Suprapubic skin (tissue), 4 donors: ENCODE data around the gene FADD. TPM values are rescaled to one million over a fixed set of nuclear protein-coding genes. Genes with fewer than 3 reads are reported as not detected.
A peak's percentile ranks its signal among the peaks of the same experiment; 100 is the strongest.

ENCODE experiments used
- DNase-seq, 2 donors: peaks; one replicate each; pipeline ENCODE4 v3.0.0-alpha.2; 2019; ENCODE audit warnings: low spot score in 2 of 2
- H3K27ac ChIP-seq: fragments of 200-600 bp; sonication (generic); one replicate; pipeline ENCODE4 v1.5.1; 2019
- H3K27me3 ChIP-seq: fragments of 200-600 bp; sonication (generic); one replicate; pipeline ENCODE4 v1.5.1; 2019
- H3K36me3 ChIP-seq: fragments of 200-600 bp; sonication (generic); one replicate; pipeline ENCODE4 v1.5.1; 2019
- H3K4me1 ChIP-seq: fragments of 200-600 bp; sonication (generic); one replicate; pipeline ENCODE4 v1.5.1; 2019
- H3K4me3 ChIP-seq: fragments of 200-600 bp; sonication (generic); one replicate; pipeline ENCODE4 v1.5.1; 2019; ENCODE audit warnings: mild to moderate bottlenecking
- H3K9me3 ChIP-seq: fragments of 200-600 bp; sonication (generic); one replicate; pipeline ENCODE4 v1.5.1; 2019
- CTCF ChIP-seq, 2 donors: fragments of 200-600 bp in 1 of 2; fragments of 450-650 bp in 1 of 2; sonication (generic) in 1 of 2; IDR thresholded peaks; one replicate each; pipeline ENCODE4 v1.5.1; 2016 to 2019; ENCODE audit warnings: antibody characterized with exemption in 2 of 2, mild to moderate bottlenecking in 1 of 2, moderate library complexity in 1 of 2
- EP300 ChIP-seq: sonication (generic); formaldehyde crosslinking; IDR thresholded peaks from one replicate; pipeline ENCODE4 v1.6.1; 2017; ENCODE audit warnings: antibody characterized with exemption
- POLR2A ChIP-seq, 2 donors: fragments of 450-650 bp; IDR thresholded peaks; one replicate each; pipeline ENCODE4 v1.6.1; 2017; ENCODE audit warnings: antibody characterized with exemption in 2 of 2, mild to moderate bottlenecking in 2 of 2, moderate library complexity in 2 of 2
- POLR2AphosphoS5 ChIP-seq, 3 donors: sonication (generic); formaldehyde crosslinking; IDR thresholded peaks; one replicate each; pipeline ENCODE4 v1.6.1; 2017; ENCODE audit warnings: antibody characterized with exemption in 3 of 3
- WGBS: methylation state at CpG from one replicate; pipeline ENCODE4 v1.1.5; 2018; 5-methylcytosine and 5-hydroxymethylcytosine counted together
- total RNA-seq, 4 donors: library from RNA; depleted of rRNA; stranded (reverse); fragments of >200 nt; gene quantifications; one replicate each; pipeline ENCODE4 v1.1.0, GENCODE V29; 2016

FADD gene
- total RNA-seq, 4 donors from 2014 or later, result 12.3 to 29.3 (median 18.1) TPM

- no peak for DNase-seq
- H3K4me1 ChIP-seq, result peaks cover 24% of the 10 kb centered on the region
- H3K27me3 ChIP-seq, result no peaks in the 10 kb centered on the region
- H3K36me3 ChIP-seq, result peaks cover 14% of the 10 kb centered on the region
- no peak for TF ChIP-seq CTCF (IDR thresholded peaks at IDR 0.05)
- TF ChIP-seq POLR2AphosphoS5 (IDR thresholded peaks at IDR 0.05), result no peak
- no peak for TF ChIP-seq EP300
- no peak for TF ChIP-seq POLR2A (IDR thresholded peaks at IDR 0.05)
- peak overlapping the region; percentile 98 for H3K27ac ChIP-seq
- H3K9me3 ChIP-seq, result no peaks in the 10 kb centered on the region
- H3K4me3 ChIP-seq, result peak overlapping the region; percentile 98
- WGBS, result 72% methylated on average over 29 of the region's 29 CpGs
Observed at GRCh38 chr11:70201882-70202861, 924 bp upstream of the FADD start.

DNA sequence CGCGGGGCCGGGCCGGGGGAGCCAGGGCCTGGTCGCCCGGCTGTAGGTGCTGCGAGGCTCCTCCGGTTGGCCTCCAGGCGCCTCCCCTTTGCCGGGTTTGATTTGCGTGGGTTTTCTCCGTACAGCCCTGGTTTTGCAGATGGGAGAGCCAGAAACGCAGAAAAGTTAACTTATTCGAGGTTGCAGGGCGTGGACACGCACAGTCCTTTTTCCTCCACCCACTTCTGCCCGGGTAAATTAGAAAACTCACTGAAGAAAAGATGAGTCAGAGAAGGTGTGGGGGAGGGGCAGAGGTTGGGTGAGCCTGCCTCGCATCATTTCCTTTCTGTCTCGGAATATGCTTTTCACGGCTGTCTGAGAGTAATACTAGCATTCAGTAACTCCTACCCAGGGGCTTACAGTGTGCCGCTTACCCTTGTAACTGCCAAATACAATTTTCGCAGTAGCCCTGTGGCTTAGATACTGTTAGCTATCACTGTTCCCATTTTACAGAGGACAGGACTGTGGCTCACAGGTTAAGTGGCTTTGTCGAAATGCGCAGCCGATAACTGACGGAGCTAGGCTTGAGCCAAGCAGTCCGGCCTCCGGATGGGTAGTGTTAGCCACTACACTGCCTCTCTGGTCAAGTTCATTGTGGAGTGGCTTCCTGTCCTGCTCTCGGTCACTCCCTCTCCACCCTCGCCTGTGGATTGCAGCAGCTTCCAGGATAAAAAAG is 812 bp downstream of the FADD start:
- 1% methylated on average over 15 of the region's 30 CpGs for WGBS
- H3K36me3 ChIP-seq, result peaks cover 30% of the 10 kb centered on the region
- peak in 1 of 2 donors; percentile 84 for DNase-seq
- no peaks in the 10 kb centered on the region for H3K9me3 ChIP-seq
- H3K4me3 ChIP-seq, result peak overlapping the region; percentile 98
- TF ChIP-seq CTCF (IDR thresholded peaks at IDR 0.05), result no peak
- TF ChIP-seq EP300, result no peak
- TF ChIP-seq POLR2AphosphoS5 (IDR thresholded peaks at IDR 0.05), result no peak
- no peak for TF ChIP-seq POLR2A (IDR thresholded peaks at IDR 0.05)
- peaks cover 24% of the 10 kb centered on the region for H3K4me1 ChIP-seq
- no peaks in the 10 kb centered on the region for H3K27me3 ChIP-seq
- H3K27ac ChIP-seq, result peak overlapping the region; percentile 98

DNA sequence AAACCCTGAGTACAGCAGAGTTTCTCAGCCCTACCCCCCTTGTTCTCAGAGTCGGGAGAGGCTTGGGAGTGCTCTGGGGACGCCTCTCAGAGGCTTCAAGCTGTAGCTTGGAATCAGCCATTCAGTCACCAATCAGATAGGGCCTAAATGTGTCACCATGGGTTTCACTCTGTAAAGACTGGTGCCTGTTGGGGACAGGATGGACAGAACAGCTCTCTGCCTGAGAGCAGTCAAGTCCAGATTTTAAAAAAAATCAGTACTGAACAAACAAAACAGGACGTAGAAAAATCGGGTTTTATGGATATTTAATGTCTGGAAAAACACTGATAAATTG is 1.3 kb downstream of the FADD start:
- no peak for TF ChIP-seq POLR2AphosphoS5 (IDR thresholded peaks at IDR 0.05)
- DNase-seq, result no peak
- Histone ChIP-seq H3K4me1 (peaks cover 24% of the 10 kb centered on the region), H3K36me3 (peaks cover 32% of the 10 kb centered on the region), H3K27me3 (no peaks in the 10 kb centered on the region), H3K4me3 (peak overlapping the region; percentile 98), H3K27ac (peak overlapping the region; percentile 98), H3K9me3 (no peaks in the 10 kb centered on the region)
- 42% methylated on average over 4 of the region's 4 CpGs for WGBS

DNA sequence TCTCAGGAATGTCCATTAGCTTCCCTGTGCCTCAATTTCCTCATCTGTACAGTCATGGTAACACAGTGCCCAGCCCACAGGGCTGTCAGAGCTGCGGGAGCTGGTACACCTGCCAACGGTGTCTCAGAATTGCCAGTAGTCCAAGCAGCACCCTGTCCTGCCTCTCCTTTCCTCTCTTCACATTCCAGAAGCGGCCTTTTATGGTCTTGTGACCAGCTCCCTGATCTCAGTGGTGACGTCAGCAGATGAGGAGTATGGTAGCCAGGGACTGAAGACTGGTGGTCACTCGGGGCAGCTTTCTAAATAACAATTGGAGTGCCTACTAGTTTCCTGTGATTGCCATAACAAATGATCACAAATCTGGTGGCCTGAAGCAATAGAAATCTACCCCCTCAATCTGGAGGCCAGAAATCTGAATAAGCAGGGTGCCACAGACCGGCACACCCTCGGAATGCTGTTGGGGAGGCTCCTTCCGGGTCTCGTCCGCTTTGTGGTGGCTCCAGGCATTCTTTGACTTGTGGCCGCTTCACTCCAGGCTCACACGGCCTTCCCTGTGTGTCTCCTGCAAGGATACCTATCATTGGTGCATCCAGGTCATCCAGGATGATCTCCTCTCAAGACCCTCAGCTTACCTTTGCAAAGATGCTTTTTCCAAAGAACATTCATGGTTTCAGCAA is 2.1 kb downstream of the FADD start:
- TF ChIP-seq POLR2A (IDR thresholded peaks at IDR 0.05) (no peak), CTCF (IDR thresholded peaks at IDR 0.05) (no peak), POLR2AphosphoS5 (IDR thresholded peaks at IDR 0.05) (no peak), EP300 (no peak)
- WGBS, result 68% methylated on average over 8 of the region's 12 CpGs
- Histone ChIP-seq H3K4me1 (peaks cover 30% of the 10 kb centered on the region), H3K36me3 (peaks cover 34% of the 10 kb centered on the region), H3K4me3 (peak overlapping the region; percentile 98), H3K27me3 (no peaks in the 10 kb centered on the region), H3K27ac (no peak overlapping the region), H3K9me3 (no peaks in the 10 kb centered on the region)
- DNase-seq, result no peak

- no peaks in the 10 kb centered on the region for H3K27me3 ChIP-seq
- H3K27ac ChIP-seq, result no peak overlapping the region
- no peaks in the 10 kb centered on the region for H3K9me3 ChIP-seq
- DNase-seq, result no peak
- WGBS, result 90% methylated on average over 7 of the region's 7 CpGs
- H3K36me3 ChIP-seq, result peaks cover 34% of the 10 kb centered on the region
- no peak overlapping the region for H3K4me3 ChIP-seq
- H3K4me1 ChIP-seq, result peaks cover 34% of the 10 kb centered on the region
- TF ChIP-seq CTCF (IDR thresholded peaks at IDR 0.05), result no peak
- no peak for TF ChIP-seq POLR2AphosphoS5 (IDR thresholded peaks at IDR 0.05)
- no peak for TF ChIP-seq POLR2A (IDR thresholded peaks at IDR 0.05)
- TF ChIP-seq EP300, result no peak
Observed at GRCh38 chr11:70205766-70206165, 2.7 kb downstream of the FADD start.
